Sciatic nerve (tissue), 2 donors: ENCODE data around the gene UBL4B. TPM values are rescaled to one million over a fixed set of nuclear protein-coding genes. Genes with fewer than 3 reads are reported as not detected.
"Not testable (repeated sequence)": the region's sequence is repeated elsewhere in the genome, so short reads cannot be mapped to it uniquely, and the experiment has no call there.

Experiments
- ATAC-seq: fragments of 200-7000 bp; cut with Tn5 transposase; one replicate; pipeline ENCODE4 v1.9.1; 2020; ENCODE audit warnings: mild to moderate bottlenecking, moderate library complexity
- DNase-seq: peaks from one replicate; pipeline ENCODE4 v3.0.0-alpha.2; 2020; ENCODE audit warnings: low spot score
- intact Hi-C: fragments of 100-400 bp; cut with DNase I; formaldehyde crosslinking; loops from one replicate; pipeline ENCODE4 v1.14.2; 2022
- total RNA-seq: library from RNA; stranded (reverse); fragmentation: NEBNext Ultra II Directional; extraction: Animal tissue kit (Norgen Biotek cat#: 25700); gene quantifications from one replicate; pipeline ENCODE4 v1.2.1, GENCODE V29; 2021
- donor health status: DM: no; HTN: no; CAD: no.
- donor health status: DM: no; HTN: no; CAD: no.

The UBL4B gene, protein sequence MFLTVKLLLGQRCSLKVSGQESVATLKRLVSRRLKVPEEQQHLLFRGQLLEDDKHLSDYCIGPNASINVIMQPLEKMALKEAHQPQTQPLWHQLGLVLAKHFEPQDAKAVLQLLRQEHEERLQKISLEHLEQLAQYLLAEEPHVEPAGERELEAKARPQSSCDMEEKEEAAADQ
- total RNA-seq = not detected

DNA sequence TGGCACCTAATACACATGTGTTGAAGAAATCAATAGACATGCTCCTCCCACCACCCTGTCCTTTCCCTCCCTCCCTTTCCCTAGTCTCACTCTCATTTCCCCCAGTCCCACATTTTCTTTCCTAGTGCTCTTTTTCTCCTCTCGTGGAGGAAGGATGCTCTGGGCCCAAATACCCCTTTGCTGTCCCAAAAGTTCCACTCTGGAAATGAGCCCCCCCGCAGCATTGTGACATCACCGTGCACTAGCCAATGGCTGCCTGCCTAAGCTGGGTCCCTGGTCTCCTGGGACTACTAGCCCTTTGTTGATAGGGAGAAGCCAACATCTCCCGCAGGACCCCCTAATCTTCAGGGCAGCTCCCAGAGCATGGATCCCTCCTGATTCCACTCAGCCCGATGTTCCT, at the start of gene UBL4B:
Gene UBL4B (plus strand): TSS at position 301 of the 400 bp plus-strand sequence. CDS start 92 bp downstream, at position 393.
- DNase-seq (no peak), ATAC-seq (no peak)
- intact Hi-C loops = no loop called here

DNA sequence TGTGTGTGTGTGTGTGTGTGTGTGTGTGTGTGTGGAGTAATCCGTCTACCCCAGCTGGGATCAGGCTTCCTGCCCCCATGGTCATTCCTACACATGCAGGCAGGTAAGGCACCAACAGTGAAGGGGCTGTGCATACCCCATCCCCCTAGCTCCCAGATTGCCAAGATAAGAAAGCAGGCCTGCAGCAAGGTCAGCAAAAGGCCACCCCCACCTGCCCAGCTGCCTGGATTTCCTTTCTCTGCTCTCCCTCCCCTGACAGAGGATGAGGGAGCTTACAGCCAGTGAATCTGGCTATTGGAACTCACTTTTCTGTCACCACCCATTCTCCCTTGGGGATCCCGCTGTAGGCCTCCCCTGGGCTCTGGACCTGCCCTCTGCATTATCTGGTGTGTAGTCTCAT, 49.6 kb upstream of the UBL4B start:
- DNase-seq (no peak), ATAC-seq (no peak)
- intact Hi-C loops = no loop called here

DNA sequence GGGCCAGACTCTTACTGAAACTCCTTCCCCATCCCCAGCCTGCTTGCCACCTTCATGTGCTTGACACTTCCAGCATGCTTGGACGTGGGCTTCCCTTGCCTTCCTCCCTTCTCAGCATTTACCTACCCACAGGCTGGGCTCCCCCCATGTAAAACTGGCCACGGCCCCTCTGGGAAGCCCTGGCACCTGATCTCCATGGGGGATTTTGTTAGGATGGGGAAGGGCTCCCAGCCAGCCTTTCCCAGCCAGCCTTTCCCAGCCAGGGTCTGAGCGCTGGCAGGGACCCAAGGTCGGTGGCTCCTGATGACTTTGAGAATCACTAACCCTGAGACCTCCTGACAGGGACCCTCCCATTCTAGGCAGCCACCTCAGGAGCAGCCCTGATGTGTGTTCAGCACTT, 48.5 kb upstream of the UBL4B start:
- intact Hi-C loops = no loop called here
- ATAC-seq (no peak), DNase-seq (no peak)

DNA sequence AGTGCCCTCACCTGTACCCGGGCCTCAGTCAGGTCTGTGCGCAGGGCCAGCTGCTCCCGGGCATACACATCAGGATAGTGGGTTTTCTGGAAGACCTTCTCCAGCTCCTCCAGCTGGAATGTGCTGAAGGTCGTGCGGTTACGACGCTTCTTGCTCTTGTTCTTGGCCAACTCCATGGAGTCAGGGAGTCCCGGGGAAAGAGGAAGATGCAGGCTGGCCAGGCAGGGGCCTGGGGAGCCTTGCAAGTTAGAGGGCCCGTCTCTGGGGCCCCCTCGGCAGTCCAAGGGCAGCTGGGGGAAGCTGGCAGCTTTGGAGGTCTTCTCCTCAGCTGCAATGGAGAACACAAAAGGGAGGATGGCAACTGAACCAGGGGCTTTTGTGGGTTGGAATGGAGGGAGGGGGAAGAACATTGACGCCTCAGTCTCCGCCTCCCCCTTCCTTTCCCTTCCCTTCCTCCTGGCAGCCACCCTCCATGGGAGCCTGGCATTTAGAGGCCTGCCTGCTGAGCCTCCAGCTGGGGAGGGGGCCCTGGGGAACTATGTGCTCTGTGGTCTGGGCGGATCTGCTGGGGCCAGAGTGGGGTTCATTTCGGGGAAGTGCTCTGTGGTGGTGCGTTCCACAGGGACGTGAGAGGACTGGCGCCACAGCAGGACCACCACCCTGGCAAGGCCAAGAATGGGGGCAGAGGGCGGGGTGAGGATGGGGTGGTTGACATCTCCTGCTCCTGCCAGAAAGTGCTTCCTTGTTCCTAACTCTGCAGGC, 47.5 kb upstream of the UBL4B start:
- ATAC-seq = no peak
- DNase-seq = no peak
- intact Hi-C loops = no loop called here

DNA sequence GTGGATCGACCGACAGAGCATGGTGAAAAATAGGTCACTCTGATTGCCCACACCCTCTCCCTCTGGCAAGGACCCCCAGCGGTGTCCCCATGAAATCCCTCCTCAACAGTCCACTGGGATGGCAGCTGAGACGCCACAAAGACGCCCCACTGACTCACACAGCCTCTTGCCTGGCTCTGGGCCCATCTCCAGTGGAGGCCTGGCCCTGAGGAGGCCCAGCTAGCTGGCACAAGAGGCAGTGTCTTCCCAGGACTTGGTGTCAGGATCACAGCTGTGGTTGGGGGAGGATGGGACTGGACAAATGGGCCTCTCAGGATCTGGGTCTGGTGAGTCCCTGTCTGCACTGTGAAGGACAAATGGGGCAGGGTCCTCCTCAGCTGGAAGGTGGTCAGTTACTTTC, 46.4 kb upstream of the UBL4B start:
- ATAC-seq (no peak), DNase-seq (no peak)
- intact Hi-C loops = no loop called here

DNA sequence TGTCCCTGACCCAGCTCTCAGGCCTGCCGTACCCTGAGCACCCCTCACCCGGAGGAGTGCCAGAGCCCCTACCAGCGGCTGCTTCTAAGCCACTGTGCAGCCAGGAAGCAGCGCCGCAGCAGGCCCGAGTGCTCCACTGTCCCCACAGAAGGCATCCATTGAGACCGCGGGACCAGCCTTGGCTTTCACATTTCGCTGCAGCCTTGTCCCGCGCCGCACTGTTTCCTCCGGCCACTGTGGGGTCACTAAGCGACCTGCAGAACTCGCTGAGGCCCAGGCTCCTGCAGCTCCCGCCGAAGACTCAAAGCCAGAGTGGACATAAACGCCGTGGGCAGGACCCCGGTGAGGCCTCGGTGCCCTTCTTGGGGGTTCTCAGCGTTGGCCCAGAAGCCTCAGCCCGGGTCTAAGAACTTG, 44.8 kb upstream of the UBL4B start:
- ATAC-seq (no peak), DNase-seq (no peak)
- intact Hi-C loops = no loop called here

DNA sequence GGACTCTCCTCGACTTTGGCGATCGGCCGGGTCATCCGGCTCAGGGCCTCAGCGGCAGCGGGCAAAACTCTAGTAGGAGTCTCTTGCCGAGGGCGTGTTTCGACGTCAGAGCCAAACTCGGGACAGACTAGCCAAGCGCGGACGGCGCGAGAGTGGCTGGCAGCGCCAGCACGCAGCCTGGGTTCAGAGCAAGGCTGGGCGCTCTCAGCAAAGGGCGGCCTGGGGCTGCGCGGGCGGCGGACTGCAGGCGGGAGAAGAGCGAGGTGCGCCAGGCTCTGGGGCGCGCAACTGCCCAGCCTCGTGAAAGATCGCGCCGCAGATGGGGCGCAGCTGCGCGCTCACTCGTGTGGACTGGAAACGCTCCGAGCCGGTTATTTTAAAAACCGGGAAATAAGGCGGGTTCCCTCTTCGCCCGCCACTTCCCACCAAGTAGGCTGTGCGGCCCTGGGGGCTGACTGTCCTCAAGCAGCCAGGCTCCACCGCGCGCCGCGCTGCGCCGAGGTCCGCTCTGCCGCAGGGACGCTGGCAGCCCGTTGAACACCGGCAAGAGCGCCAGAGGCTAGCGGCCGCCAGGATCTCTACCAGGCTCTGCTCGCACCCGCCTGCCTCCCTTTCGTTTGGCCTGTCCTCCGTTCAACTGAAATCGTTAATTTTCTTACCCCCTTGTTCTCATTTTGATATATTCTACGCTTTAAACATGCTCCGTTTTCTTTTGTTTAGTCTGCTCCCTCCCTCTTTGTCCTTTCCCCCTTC, 44.2 kb upstream of the UBL4B start:
- no peak for DNase-seq
- intact Hi-C loops = no loop called here
- ATAC-seq = no peak

DNA sequence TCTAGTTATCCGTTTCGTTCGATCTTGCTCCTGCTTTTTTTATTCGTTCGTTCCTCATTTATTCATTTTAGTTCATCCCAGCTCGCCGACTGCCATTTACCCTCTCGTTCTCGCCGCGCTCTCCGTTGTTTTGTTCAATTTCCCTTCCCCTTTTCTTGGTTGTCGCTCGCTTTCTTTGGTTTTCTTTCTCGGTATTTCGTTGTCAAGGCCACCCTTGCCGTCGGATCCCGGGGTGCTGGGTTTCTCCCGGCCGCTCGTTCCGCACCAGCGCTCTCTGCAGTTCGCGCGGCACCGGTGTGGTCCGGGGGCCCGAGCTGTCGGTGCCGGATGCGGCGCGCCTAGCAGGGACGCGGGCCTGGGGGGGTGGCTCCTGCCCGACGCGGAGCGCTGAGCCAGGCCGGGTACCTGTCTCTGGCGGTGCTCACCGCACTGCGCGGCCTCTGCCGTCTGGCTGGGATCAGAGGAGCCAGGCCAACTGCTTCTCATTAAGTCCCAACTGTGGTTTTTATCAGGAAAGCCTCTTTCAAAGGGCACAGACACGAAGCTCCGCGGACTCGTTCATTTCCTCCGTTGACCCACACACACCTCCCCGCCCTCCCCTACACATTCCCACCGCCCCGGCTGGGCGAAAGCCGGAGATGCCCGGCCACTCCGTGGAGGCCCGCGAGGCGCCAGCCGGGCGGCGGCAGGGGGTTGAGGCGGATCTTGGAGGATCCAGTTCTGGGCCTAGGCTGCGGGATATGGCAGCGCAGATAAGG, 43.4 kb upstream of the UBL4B start:
- ATAC-seq = no peak
- intact Hi-C loops = no loop called here
- no peak for DNase-seq

DNA sequence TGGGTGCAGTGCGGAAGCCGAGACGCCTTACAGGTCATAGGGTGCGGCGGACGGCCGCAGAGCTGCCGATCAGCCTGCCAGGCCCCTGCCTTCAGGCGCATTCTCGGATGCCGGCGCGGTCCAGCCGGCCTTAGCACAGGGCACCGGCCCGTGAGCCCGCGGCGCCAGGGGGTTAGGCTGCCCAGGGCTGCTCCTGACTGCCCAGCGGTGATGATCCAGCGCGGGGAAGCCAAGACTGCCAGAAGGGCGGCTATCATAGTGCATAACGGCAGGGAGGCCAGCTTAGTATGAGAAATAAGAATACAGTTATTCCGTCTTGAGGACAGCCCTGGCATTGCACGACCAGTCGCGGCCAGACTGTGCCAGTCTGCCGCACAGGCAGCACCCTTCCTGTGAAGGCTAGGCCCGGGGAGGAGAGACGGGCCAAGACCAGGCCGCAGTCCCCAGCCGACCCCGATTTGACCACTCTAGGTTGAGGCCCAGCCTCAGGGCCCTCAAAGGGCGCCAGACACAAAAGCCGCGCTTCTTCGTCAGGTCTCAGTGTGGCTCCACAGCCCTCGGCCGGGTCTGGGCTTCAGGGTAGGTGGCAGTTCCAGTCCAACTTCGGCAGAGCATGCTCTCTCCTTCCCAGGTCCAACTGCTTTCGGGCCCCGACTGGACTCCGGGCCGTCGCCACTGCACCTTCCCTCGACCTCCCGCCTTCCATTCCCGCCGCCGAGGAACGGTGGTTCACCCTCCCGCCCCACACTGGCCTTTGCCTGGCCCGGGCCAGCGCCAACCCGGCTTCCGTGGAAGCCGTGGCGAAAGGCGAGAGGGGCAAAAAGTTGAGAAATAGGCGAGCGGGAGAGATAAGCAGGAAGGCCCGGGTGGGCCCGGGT, 42.6 kb upstream of the UBL4B start:
- peak; percentile 35 for ATAC-seq
- intact Hi-C loops = no loop called here
- DNase-seq = no peak

DNA sequence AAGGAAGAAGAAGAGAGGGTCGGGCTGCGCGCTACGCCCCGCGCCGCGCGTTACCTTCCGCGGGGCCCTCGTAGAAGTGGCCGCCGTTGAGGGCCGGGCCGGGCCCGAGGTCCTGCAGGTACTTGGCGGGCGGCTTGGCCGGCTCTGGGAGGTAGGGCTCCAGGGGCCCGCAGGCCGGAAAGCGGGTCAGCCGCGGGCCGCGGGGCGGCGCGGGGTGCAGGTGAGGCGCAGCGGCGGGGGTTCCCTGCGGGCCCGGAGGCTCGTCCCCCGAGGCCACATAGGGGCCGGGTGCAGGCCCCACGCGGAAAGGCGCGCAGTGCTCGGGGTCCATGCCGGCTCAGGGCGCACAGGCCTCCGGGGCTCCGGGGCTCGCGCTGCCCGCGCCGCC, 42.0 kb upstream of the UBL4B start:
- no peak for ATAC-seq
- intact Hi-C loops = no loop called here
- DNase-seq = no peak

DNA sequence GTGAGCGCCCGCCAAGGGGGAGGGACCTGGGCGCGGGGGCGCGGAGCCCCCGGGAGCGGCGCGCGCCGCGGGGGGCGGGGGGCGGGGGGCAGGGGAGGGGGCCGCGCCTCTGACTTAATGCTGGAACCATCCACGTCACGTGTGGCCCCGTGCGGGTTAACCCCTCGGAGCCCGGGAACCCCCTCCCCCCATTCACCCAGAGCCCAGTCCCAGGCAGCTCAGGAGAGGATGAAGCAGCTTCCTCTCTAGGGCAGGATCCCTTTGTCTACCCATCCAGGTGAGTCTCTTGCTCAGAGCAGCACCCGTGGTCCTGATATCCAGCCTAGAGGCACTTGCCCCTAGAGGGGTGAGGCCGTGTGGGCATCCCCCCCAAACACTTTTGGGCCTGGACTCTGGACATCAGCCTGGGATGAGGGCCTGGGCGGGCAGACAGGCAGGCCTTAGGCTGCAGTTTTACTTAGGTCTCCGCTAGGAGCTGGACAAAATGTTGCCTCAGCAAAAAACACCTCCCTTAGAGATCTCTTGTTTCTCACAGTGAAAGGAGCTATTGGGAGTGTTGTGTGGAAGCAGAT, 41.5 kb upstream of the UBL4B start, which contains the start of gene ALX3:
Gene ALX3 (minus strand): TSS at position 2 of the 572 bp plus-strand sequence. CDS start 60 bp downstream, outside the sequence.
- ATAC-seq (no peak), DNase-seq (no peak)
- intact Hi-C loops = no loop called here

DNA sequence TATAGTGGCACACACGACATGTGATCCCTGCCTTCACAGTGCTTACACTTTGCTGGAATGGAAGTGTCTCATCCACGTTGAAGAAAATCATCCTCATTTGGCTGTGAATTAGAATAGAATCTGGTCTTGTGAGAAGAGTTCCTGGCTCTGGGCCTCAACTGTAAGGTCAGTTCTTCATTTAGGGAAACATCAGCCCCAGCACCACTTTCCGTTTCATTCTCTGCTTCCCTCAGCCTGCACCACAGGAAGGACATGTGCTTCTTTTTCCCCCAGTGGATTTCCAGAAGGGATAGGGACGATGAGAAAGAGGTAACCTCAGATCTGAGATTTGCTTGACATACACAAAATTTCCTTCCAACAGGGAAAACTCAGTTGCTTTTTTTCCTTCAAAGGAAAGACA, 38.1 kb upstream of the UBL4B start:
- intact Hi-C loops = no loop called here
- ATAC-seq = no peak
- no peak for DNase-seq

DNA sequence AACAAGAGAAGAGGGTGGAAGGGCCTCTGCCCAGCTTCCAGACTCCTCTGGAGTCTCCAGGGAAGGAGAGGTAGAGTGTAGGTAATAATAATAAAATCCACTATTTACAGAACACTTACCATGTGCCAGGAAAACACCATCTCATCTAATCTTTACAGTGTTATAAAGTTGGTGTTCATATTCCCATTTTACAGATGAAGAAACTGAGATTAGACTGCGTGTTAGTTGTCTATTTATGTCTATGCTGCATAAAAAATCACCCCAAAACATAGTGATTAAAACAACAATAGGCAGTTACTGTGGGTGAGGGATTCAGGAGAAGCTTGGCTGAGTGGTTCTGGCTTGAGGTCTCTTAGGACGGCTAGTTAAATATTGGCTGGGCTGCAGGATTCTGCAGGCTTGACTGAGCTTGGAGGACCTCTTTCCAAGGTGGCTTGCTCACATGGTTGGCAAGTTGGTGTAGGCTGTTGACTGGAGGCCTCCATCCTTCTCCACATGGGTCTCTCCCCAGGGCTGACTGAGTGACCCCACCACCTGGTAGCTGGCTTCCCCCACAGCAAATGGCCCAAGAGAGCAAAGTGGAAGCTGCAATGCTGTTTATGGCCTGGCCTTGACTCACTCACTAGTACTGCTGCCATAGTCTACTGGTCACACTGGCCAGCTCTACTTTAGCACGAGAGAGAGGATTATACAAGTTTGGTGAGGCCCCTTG, 35.3 kb upstream of the UBL4B start:
- intact Hi-C loops = no loop called here
- DNase-seq (no peak), ATAC-seq (no peak)

DNA sequence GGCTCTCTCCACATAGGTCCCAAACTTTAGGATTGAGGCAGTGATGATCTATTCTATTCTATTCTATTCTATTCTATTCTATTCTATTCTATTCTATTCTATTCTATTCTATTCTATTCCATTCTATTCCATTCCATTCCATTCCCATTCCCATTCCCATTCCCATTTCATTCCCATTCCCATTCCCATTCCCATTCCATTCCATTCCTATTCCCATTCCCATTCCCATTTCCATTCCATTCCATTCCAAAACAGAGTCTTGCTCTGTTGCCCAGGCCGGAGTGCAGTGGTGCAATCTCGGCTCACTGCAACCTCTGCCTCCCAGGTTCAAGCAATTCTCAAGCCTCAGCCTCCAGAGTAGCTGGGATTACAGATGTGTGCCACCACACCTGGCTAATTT, 32.2 kb upstream of the UBL4B start:
- ATAC-seq, intact Hi-C loops, DNase-seq: not testable (repeated sequence)

DNA sequence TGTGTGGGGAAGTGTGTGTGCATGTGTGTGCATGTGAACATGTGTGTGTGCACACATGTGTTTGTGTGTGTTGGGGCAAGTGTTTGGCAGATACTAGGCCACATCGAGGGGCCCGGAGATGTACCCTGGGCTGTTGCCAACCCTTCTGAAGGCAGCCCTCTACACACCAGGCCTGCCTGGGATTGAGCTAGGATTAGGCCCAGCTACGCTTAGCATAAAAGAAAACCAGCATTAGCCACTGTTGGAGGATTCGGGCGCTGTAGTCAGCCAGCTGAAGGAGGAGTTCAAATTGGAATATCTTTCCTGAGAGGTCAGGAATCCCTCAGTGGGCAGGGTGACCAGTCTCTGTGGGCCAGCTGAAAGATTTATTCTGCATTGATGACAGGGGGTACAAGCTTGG, 31.2 kb upstream of the UBL4B start:
- DNase-seq (no peak), ATAC-seq (no peak)
- intact Hi-C loops = no loop called here

DNA sequence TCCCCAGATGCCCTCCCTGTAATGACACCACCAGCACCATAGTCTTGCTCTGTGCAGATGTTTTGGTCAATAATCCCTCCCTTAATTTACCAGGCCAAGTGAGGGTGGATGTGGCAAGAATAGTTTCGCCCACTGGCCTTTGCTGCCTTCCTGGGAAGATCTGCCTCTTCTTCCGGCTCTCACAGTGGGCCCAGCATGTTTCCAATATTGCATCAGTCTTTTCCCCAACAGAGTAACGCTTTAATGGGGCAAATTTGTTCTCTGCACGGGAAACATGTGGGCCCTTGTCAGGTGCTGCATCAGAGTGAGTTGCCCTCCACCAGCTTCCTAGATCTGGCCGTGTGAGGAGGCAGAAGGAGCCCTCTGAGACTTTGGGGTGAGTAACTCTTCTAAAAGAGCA, 29.8 kb upstream of the UBL4B start:
- intact Hi-C loops = no loop called here
- DNase-seq (no peak), ATAC-seq (no peak)

DNA sequence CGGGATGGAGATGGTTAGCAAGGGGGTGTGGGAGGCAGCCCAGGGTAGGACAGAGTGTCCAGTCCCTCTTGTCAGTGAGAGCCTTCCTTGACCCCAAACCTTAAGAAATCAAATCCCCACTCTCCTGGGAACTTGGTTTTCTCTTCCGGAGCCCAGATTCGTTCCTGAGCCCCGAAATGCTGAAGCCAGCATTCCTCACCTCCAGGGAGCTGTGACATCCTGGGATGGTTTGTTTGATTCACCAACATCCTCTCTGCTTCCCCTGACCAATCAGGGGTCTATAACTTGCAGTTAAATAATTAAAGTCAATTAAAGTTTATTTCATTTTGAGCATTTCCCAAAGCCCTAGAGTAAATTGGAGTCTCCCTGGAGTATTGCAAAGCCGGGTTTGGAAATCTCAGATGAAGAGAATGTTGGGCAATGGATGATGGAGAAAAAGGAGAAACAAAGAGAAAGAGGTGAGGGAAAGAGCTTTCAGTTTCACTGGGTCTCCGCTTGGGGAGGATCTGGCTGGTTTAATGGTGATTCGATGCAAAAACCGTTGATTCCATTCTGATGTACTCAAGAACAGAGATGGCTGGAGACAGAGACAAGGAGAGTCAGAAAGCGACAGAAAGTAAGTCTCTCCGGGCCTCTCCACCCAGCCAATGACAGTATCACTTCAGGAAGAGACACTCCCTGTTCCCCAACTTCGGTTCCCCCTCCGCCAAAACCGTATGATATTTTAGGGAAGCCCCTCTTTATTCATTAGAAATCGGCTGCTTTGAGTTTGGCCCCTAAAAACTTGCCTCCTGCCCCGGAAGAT, 29.0 kb upstream of the UBL4B start:
- DNase-seq = no peak
- intact Hi-C loops = no loop called here

More for the DNA sequence above, 29.0 kb upstream of the UBL4B start:
- ATAC-seq = peak; percentile 34
